Hematopoietic multipotent progenitor cell (in vitro differentiated cells): ENCODE measurements around the gene RBM27. TPM values are rescaled to one million over a fixed set of nuclear protein-coding genes. Genes with fewer than 3 reads are reported as not detected.
"Not testable (repeated sequence)": the region's sequence is repeated elsewhere in the genome, so short reads cannot be mapped to it uniquely, and the experiment has no call there.

Source experiments
- DNase-seq, 3 donors: peaks; one replicate each; pipeline ENCODE4 v3.0.0-alpha.2; 2011 to 2015; ENCODE audit warnings: low read depth in 2 of 3, low spot score in 2 of 3
- total RNA-seq: library from RNA; depleted of rRNA; stranded (reverse); fragments of >200 nt; gene quantifications from one replicate; pipeline ENCODE4 v1.2.3, GENCODE V29; 2012

RBM27 gene
- total RNA-seq, 1 donor = 37.4 TPM

- no peak for DNase-seq
Observed at GRCh38 chr5:146206257-146206656, 2.9 kb downstream of the RBM27 start.

GRCh38 chr5:146208916-146209522 is 5.6 kb downstream of the RBM27 start:
- no peak for DNase-seq

DNA sequence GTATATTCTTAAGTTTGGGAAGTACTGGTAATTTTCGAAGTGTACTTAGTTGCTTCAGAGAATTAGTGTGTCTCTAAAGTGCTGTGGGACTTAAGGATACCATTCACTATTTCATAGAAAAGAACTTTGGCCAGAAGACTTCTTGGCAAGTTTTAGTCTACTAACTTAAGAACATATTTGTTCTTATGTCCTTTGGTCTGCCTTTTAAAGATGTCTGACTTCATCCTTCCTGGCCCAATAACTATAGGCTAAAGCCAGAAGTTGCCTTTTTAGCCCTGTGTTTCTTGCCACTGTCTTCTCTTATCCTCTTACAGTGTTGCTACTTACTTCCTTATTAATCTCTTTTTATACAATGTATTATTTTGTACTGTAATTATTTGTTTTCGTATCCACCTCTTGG is 6.3 kb downstream of the RBM27 start:
- no peak for DNase-seq

- DNase-seq = not testable (repeated sequence)
Observed at GRCh38 chr5:146210810-146211209, 7.4 kb downstream of the RBM27 start.

DNA sequence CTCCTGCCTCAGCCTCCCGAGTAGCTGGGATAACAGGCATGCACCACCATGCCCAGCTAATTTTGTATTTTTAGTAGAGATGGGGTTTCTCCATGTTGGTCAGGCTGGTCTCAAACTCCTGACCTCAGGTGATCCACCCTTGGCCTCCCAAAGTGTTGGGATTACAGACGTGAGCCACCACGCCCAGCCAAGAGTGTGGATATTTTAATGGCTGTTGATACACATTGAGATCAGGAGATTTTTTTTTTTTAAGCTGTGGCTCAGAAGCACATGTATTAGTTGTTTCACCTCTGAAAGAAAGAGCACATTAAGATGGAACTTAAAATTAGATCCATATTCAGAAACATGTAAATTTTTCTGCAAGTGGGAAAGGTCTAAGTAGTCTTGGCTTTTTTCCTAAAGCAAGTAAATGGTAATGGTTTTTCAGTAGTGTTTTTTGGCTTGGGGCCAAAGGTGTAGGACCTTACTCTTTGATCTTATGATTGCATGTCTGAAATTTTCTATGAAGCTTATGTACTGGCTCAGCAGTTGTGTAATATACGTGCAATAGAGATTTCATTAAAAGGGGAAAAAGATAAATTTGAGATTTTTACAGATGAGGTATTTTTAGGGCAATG is 9.9 kb downstream of the RBM27 start:
- DNase-seq = no peak

DNA sequence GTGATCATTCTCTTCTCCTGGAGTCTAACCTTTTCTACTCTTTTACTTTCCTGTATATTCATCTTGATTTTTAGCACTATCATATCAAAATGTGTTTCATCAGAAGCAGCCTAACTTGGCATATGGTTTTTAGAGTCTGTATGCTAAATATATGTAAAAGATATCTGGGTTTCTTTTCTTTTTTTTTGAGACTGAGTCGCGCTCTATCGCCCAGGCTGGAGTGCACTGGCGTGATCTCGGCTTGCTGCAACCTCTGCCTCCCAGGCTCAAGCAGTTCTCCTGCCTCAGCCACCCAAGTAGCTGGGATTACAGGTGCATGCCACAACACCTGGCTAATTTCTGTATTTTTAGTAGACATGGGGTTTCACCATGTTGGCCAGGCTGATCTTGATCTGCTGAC is 11.5 kb downstream of the RBM27 start:
- DNase-seq = not testable (repeated sequence)

DNA sequence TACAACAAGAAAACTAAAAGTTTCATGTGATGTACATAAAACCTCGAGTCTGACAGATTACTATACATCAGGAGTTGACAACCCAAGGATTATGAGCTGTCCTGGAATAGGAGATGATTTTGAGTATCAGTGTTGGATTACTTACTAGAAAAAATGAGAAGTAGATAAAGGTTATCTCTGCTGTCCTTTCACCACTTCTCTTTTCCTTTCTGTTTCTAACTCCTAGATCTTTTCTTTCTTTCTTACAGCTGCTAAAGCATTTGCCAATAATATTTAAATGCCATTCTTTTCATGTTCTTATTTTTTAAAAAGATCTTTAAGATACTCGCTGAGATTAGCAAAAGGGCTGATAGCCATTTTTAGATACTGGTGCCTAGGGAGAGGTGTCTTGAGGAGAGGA is 14.8 kb downstream of the RBM27 start:
- peak in 1 of 3 donors; percentile 23 for DNase-seq

GRCh38 chr5:146219243-146219642 is 15.8 kb downstream of the RBM27 start:
- DNase-seq = no peak

DNA sequence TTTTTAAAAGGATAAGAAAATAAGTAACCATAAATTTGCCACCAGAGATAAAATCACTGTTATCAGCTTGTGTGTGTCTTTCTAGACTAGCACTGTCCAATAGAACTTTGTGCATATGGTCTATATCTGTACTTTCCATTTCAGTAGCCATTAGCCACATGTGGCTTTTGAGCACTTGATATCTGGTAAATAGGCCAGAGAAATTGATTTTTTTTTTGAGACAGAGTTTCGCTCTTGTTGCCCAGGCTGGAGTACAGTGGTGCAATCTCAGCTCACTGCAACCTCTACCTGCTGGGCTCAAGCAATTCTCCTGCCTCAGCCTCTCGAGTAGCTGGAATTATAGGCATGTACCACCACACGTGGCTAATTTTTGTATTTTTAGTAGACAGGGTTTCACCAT is 17.8 kb downstream of the RBM27 start:
- no peak for DNase-seq

DNA sequence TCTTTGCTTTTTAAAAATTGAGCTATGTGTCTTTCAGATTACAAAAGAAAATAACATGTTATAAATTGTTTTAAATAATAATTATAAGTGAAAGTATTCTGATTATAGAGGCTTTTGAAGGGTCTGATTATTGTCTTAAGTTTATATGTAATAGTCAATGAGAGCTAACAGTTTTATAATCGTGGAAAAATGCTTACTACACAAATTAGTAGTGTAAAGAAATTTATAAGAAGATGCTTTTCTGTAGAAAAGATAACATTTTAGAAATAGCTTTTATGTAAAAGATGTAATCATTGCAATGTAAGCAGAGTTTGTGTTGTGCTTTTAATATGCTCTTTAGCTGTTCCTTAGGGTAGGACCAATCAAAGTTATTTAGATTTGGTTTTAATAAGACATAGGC is 18.6 kb downstream of the RBM27 start:
- no peak for DNase-seq

DNA sequence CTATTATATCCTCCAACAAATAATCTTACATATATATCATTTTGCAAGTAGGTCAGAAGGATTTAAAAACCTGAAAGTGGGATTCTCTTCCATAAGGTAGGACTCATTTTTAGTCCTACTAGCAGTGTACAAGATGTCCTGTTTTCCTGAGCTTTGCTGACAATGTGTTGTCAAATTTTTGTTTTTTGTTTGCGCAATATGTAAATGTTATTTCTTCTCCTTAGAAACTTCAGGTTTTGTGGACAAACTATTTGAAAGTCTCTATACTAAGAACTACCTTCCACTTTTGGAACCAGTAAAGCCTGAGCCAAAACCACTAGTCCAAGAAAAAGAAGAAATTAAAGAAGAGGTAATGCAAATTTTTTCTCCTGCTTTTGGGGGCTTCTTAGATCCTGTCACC is 19.8 kb downstream of the RBM27 start:
- DNase-seq = no peak

GRCh38 chr5:146229222-146229621 is 25.8 kb downstream of the RBM27 start:
- DNase-seq = no peak

GRCh38 chr5:146232223-146232622 is 28.8 kb downstream of the RBM27 start:
- no peak for DNase-seq

- no peak for DNase-seq
Observed at GRCh38 chr5:146233441-146233840, 30.0 kb downstream of the RBM27 start.

DNA sequence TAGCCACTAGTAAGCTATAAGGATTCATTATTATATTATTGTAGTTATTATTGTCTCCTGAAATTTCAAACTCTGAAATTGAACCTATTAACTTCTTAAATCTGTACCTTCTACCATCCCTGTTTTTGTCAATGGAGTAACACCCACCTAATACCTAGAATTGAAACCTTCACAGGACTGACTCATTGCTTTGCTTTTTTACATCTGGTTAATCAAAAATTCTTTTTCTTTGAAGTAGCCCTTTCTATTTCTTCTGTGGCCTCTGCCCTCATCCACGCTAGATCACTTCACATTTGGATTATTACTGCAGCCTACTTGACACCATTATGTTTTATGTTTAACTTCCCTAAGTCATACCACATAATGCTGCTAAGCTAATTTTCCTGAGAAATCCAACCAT is 35.6 kb downstream of the RBM27 start:
- DNase-seq = no peak

DNA sequence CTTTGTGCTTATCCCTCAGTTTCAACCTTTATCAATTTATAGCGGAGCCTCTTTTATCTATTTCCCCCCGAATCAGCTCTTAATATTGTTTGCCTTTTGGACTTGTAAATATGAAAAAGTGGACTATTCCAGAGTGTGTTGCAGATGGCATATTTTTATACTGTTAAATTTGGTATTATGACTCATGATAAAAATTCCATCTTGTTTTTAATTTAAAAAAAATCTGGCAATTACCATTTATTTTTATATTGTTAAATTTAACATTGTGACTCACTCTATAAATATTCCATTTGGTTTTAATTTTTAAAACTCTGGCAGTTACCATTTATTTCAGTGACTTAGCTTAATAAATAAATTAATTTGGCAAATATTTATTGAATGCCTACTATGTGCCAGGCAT is 37.5 kb downstream of the RBM27 start:
- no peak for DNase-seq

- no peak for DNase-seq
Observed at GRCh38 chr5:146243247-146243646, 39.8 kb downstream of the RBM27 start.

DNA sequence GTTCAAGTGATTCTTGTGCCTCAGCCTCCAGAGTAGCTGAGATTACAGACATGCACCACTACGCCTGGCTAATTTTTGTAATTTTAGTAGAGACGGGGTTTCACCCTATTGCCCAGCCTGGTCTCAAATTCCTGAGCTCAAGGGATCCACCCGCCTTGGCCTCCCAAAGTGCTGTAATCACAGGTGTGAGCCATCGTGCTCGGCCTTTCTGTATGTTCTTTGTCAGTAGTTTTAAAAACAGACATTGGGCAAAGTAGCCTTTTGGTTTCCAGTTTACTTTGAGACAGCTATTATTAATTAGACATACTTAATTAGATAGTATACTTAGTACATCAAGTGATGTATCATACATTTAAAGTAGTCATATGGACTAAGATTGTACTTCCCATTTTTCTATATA is 45.2 kb downstream of the RBM27 start:
- no peak for DNase-seq

GRCh38 chr5:146249801-146250200 is 46.4 kb downstream of the RBM27 start:
- DNase-seq = peak in 1 of 3 donors; percentile 37
